Measurements from ENCODE around the gene FUT8.

Gene FUT8

DNA sequence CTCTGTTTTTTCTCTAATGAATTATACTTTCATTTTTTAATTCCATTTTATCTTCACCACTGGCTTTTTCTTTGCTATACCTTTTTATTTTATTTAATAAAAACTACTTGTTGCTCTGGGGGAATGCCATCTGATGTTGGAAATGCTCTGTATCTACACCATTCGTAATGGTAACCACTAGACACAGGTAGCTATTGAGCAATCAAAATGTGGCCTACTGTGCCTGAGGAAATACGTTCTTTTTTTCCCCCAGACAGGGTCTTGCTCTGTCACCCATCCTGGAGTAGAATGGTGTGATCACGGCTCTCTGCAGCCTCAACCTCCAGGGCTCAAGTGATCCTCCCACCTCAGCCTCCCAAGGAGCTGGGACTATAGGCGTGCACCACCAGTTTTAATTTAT is 140.2 kb downstream of the FUT8 start:
- peaks cover 19% of the 10 kb centered on the region for H3K79me2 ChIP-seq (ENCODE audit: control insufficient read depth, insufficient read depth, low read length, unreplicated experiment)

DNA sequence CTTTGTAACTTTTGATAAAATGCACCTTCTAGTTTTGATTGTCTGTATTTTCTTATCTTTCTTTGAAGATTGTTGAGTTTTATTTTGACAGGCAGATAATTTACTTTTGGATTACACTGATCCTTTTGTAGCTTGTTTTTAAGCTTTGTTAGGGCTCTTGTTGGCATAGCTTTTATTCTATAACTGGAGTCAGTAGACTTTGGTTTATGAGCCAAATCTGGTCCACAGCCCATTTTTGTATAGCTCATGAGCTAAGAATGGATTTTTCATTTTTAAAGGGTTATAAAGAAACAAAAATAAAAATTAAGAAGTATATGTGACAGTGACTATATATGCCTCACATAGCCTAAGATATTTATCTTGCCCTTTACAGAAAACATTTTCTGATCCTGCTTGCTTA is 142.3 kb downstream of the FUT8 start:
- Histone ChIP-seq H3K36me3 (ENCODE audit: insufficient read depth, low read length) (no peaks in the 10 kb centered on the region), H3K27ac (ENCODE audit: low read depth, low read length) (no peak overlapping the region), H3K27me3 (ENCODE audit: insufficient read depth, low read length) (no peaks in the 10 kb centered on the region), H2AFZ (ENCODE audit: low read length, unreplicated experiment) (no peak overlapping the region), H3K4me3 (ENCODE audit: low read depth, low read length) (no peak overlapping the region), H3K79me2 (ENCODE audit: control insufficient read depth, insufficient read depth, low read length, unreplicated experiment) (peaks cover 23% of the 10 kb centered on the region), H3K4me1 (ENCODE audit: control insufficient read depth, insufficient read depth, low read length, unreplicated experiment) (no peaks in the 10 kb centered on the region)

More for the DNA sequence above, 140.2 kb downstream of the FUT8 start:
- no peaks in the 10 kb centered on the region for H3K27me3 ChIP-seq (ENCODE audit: insufficient read depth, low read length)
- no peaks in the 10 kb centered on the region for H3K4me1 ChIP-seq (ENCODE audit: control insufficient read depth, insufficient read depth, low read length, unreplicated experiment)
- no peak overlapping the region for H3K4me3 ChIP-seq (ENCODE audit: low read depth, low read length)
- no peak overlapping the region for H3K27ac ChIP-seq (ENCODE audit: low read depth, low read length)
- no peaks in the 10 kb centered on the region for H3K36me3 ChIP-seq (ENCODE audit: insufficient read depth, low read length)
- H2AFZ ChIP-seq (ENCODE audit: low read length, unreplicated experiment), result no peak overlapping the region

DNA sequence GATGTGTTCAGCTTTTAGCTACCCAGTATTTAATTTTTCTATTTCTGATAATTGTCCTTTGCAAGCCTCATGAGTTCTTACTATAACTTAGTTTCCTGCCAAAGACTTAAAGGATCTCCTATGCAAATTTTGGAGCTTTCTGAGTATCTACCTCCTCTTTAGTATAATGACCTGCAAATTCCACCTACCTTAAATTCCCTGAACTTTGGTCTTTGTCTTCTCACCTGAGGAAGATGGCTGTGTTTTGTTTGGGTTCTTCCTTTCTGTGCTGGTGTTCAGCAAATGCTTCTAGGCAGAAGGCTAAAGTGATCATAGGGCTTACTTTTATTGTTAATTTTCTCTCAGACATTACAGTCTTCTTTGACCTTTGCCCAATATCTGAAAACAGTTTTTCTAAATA is 142.8 kb downstream of the FUT8 start:
- no peak overlapping the region for H3K27ac ChIP-seq (ENCODE audit: low read depth, low read length)
- H3K4me1 ChIP-seq (ENCODE audit: control insufficient read depth, insufficient read depth, low read length, unreplicated experiment), result no peaks in the 10 kb centered on the region
- no peak overlapping the region for H3K4me3 ChIP-seq (ENCODE audit: low read depth, low read length)
- H2AFZ ChIP-seq (ENCODE audit: low read length, unreplicated experiment), result no peak overlapping the region
- H3K79me2 ChIP-seq (ENCODE audit: control insufficient read depth, insufficient read depth, low read length, unreplicated experiment), result peaks cover 23% of the 10 kb centered on the region
- no peaks in the 10 kb centered on the region for H3K36me3 ChIP-seq (ENCODE audit: insufficient read depth, low read length)
- no peaks in the 10 kb centered on the region for H3K27me3 ChIP-seq (ENCODE audit: insufficient read depth, low read length)

DNA sequence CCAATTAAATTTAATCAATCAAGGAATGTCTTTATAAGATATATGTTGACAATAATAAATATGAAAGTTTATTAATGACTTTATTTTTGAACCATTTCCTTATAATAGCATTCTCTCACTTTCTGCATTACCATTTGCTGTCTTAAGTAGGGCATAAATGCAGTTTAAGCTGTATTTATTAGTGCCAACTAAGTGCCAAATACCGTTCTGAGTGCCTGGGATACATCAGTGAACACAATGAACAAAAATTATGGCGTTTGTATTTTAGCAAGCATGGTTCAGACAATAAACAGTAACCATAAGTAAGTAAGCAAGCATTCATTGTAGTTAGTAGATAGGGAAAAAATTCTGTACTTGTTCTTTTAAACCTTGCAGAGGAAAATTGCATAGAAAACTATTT is 145.8 kb downstream of the FUT8 start:
- no peaks in the 10 kb centered on the region for H3K4me1 ChIP-seq (ENCODE audit: control insufficient read depth, insufficient read depth, low read length, unreplicated experiment)
- H3K79me2 ChIP-seq (ENCODE audit: control insufficient read depth, insufficient read depth, low read length, unreplicated experiment), result peaks cover 22% of the 10 kb centered on the region
- peaks cover 6% of the 10 kb centered on the region for H3K36me3 ChIP-seq (ENCODE audit: insufficient read depth, low read length)
- H3K27me3 ChIP-seq (ENCODE audit: insufficient read depth, low read length), result no peaks in the 10 kb centered on the region
- H3K27ac ChIP-seq (ENCODE audit: low read depth, low read length), result no peak overlapping the region
- no peak overlapping the region for H2AFZ ChIP-seq (ENCODE audit: low read length, unreplicated experiment)
- H3K4me3 ChIP-seq (ENCODE audit: low read depth, low read length), result no peak overlapping the region

DNA sequence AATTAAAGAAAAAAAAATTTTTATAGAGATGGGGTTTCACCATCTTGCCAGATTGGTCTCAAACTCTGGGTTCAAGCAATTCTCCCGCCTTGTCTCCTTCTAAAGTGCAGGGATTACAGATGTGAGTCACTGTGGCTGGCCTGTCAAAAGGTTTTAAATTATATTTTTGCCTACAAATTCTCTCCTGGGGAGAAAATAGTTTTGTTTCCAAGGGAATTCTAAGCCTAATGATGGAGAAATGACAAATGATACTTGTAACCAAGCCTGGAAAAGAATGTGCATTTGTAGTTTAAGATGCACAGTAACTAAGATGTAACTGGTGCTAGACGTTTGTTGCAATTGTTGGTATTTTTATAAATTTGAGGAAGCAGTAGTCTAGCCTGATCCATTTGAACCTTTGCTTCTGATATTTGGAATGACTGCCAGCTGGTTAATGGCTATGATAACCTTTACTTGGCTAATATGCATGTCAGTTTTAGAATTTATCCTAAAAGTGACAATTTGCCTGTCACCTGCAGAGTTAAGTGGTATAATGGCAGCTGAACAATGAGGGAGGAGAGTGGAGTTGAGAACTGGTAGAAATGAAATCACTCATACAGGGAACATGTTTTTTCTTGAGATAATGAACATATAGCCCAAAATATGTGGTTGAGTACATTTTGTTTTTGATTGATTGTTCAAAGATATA is 148.0 kb downstream of the FUT8 start:
- peaks cover 10% of the 10 kb centered on the region for H3K79me2 ChIP-seq (ENCODE audit: control insufficient read depth, insufficient read depth, low read length, unreplicated experiment)
- no peak overlapping the region for H2AFZ ChIP-seq (ENCODE audit: low read length, unreplicated experiment)
- H3K36me3 ChIP-seq (ENCODE audit: insufficient read depth, low read length), result peaks cover 9% of the 10 kb centered on the region
- no peaks in the 10 kb centered on the region for H3K27me3 ChIP-seq (ENCODE audit: insufficient read depth, low read length)
- no peaks in the 10 kb centered on the region for H3K4me1 ChIP-seq (ENCODE audit: control insufficient read depth, insufficient read depth, low read length, unreplicated experiment)
- no peak overlapping the region for H3K4me3 ChIP-seq (ENCODE audit: low read depth, low read length)
- H3K27ac ChIP-seq (ENCODE audit: low read depth, low read length), result no peak overlapping the region

DNA sequence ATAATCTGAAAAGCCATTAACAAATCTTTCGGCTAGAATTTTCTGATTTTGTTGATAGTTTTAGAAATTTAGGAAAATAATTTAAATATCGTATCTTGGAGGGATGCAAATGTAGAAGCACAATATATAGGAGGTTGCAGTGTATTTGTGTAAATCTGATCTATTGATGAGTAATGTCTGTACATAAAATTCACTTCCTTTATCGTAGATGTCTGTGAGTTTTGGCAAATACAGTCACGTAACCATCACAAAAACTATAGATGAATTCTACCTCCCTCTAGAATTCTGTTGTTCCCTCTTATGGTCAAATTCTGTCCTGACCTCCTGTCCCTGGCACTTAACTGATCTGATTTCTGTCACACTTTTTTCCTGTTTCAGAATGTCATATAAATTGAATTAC is 151.8 kb downstream of the FUT8 start:
- H3K27me3 ChIP-seq (ENCODE audit: insufficient read depth, low read length), result no peaks in the 10 kb centered on the region
- no peak overlapping the region for H3K4me3 ChIP-seq (ENCODE audit: low read depth, low read length)
- H3K27ac ChIP-seq (ENCODE audit: low read depth, low read length), result no peak overlapping the region
- no peak overlapping the region for H2AFZ ChIP-seq (ENCODE audit: low read length, unreplicated experiment)
- H3K4me1 ChIP-seq (ENCODE audit: control insufficient read depth, insufficient read depth, low read length, unreplicated experiment), result no peaks in the 10 kb centered on the region
- peaks cover 9% of the 10 kb centered on the region for H3K36me3 ChIP-seq (ENCODE audit: insufficient read depth, low read length)
- no peaks in the 10 kb centered on the region for H3K79me2 ChIP-seq (ENCODE audit: control insufficient read depth, insufficient read depth, low read length, unreplicated experiment)

DNA sequence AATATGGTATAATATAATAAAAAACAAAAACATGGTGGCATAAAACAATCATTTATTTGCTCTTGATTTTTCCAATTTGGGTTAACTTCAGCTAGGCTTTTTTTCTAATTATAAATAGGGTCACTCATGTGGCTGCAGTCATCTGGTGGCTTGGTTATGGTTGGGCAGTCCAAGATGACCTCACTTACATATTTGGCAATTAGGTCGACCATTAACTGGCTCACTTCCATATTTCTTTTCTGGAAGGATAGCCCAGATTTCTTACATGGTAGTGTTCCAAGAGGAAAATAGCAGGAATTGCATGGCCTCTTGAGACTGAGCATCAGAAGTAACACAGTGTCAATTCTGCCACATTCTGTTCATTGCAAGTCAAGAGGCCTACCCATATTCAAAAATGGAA is 153.4 kb downstream of the FUT8 start:
- Histone ChIP-seq H3K79me2 (ENCODE audit: control insufficient read depth, insufficient read depth, low read length, unreplicated experiment) (peaks cover 4% of the 10 kb centered on the region), H3K4me1 (ENCODE audit: control insufficient read depth, insufficient read depth, low read length, unreplicated experiment) (no peaks in the 10 kb centered on the region), H2AFZ (ENCODE audit: low read length, unreplicated experiment) (no peak overlapping the region), H3K4me3 (ENCODE audit: low read depth, low read length) (no peak overlapping the region), H3K27ac (ENCODE audit: low read depth, low read length) (no peak overlapping the region), H3K36me3 (ENCODE audit: insufficient read depth, low read length) (peaks cover 9% of the 10 kb centered on the region), H3K27me3 (ENCODE audit: insufficient read depth, low read length) (no peaks in the 10 kb centered on the region)

DNA sequence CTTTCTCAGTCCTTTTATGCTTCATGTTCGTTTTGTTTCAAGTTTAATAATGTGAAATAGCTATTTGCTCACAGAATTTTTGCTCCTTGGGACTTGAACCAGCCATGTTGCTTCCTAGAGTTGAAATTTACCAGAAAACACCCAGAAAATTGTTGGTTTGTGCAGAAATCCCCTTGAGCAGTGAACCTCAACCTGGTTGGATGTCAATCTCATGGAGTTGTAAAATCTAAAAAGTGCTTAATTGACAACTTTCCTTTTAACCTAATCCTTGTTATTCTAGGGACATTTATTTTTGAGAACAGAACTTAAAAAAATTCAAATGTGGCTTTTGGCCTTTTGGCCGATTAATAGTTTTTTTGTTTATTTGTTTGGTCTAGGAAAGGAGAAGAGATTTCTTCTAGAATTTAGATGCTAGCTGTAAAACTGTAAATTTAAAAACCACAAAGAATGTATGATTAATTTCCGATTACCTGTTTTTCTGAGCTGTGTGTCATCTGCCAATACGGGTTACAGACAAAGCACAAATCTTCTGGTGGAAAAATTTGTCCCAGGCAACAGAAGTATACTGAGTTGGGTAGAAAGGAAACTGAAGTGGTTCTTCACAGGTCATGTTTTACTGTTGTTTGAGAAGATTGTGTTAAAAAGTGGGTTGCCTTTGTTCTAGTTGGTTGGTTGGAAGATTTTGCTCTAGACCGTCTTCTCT is 154.4 kb downstream of the FUT8 start:
- Histone ChIP-seq H3K36me3 (ENCODE audit: insufficient read depth, low read length) (peaks cover 3% of the 10 kb centered on the region; the same call in 1 of the 2 replicates), H2AFZ (ENCODE audit: low read length, unreplicated experiment) (no peak overlapping the region), H3K27ac (ENCODE audit: low read depth, low read length) (no peak overlapping the region), H3K4me3 (ENCODE audit: low read depth, low read length) (no peak overlapping the region), H3K79me2 (ENCODE audit: control insufficient read depth, insufficient read depth, low read length, unreplicated experiment) (peaks cover 4% of the 10 kb centered on the region), H3K27me3 (ENCODE audit: insufficient read depth, low read length) (no peaks in the 10 kb centered on the region), H3K4me1 (ENCODE audit: control insufficient read depth, insufficient read depth, low read length, unreplicated experiment) (no peaks in the 10 kb centered on the region)

DNA sequence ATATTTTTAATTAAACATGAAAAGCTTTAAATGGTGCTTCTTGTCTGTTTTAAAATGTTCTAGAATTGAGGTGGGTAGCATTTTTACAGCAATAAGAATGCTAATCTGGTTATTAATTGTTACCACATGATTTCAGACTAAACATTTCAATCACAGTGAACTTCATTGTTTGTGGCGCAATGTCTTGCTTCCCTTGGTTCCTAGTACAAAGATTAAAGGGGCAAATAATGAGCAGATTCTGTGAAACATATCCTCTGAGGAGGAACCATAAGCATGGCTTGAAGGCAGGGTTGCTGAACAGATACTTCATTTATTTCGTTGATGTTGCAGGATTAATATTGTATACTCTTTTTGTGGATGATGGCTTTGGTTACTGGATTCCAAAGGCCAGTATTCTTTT is 162.1 kb downstream of the FUT8 start:
- H3K4me1 ChIP-seq (ENCODE audit: control insufficient read depth, insufficient read depth, low read length, unreplicated experiment), result no peaks in the 10 kb centered on the region
- H3K27me3 ChIP-seq (ENCODE audit: insufficient read depth, low read length), result no peaks in the 10 kb centered on the region
- H2AFZ ChIP-seq (ENCODE audit: low read length, unreplicated experiment), result no peak overlapping the region
- H3K27ac ChIP-seq (ENCODE audit: low read depth, low read length), result no peak overlapping the region
- no peak overlapping the region for H3K4me3 ChIP-seq (ENCODE audit: low read depth, low read length)
- no peaks in the 10 kb centered on the region for H3K36me3 ChIP-seq (ENCODE audit: insufficient read depth, low read length)
- peaks cover 4% of the 10 kb centered on the region for H3K79me2 ChIP-seq (ENCODE audit: control insufficient read depth, insufficient read depth, low read length, unreplicated experiment)

DNA sequence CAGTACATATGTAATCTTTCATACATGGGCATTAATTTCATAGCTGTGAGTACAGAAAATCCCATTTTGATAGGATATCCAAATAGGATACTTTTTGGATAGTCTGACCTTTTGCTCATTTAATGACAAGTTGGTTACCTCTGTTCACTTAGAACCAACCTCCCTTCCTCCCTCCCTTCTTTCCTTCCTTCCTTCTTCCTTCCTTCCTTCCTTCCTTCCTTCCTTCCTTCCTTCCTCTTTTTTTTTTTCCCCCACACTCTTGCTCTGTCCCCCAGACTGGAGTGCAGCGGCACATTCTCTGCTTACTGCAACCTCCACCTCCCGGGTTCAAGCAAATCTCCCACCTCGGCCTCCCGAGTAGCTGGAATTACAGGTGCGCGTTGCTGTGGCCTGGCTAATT is 162.9 kb downstream of the FUT8 start:
- Histone ChIP-seq H3K4me1 (ENCODE audit: control insufficient read depth, insufficient read depth, low read length, unreplicated experiment) (no peaks in the 10 kb centered on the region), H3K36me3 (ENCODE audit: insufficient read depth, low read length) (no peaks in the 10 kb centered on the region), H3K79me2 (ENCODE audit: control insufficient read depth, insufficient read depth, low read length, unreplicated experiment) (no peaks in the 10 kb centered on the region), H3K27me3 (ENCODE audit: insufficient read depth, low read length) (no peaks in the 10 kb centered on the region), H2AFZ (ENCODE audit: low read length, unreplicated experiment) (no peak overlapping the region), H3K27ac (ENCODE audit: low read depth, low read length) (no peak overlapping the region), H3K4me3 (ENCODE audit: low read depth, low read length) (no peak overlapping the region)

DNA sequence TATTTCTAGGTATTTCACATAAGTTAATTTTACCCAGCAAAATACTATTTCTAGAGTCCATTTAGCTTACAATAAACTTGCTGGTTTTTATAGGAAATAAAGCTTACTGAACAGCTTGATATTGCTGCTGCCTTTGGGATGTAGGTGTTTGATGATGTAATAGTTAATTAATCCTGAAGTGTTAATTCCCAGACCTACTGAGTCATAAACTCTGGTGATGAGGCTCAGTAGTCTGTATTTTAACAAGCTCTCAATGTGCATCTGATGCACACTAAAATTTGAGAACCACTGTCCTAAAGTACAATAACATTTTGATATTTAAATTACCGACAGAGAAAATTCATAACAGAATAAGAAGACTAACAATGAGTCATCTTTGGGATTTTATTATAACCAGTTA is 168.4 kb downstream of the FUT8 start:
- Histone ChIP-seq H3K27ac (ENCODE audit: low read depth, low read length) (no peak overlapping the region), H3K36me3 (ENCODE audit: insufficient read depth, low read length) (no peaks in the 10 kb centered on the region), H3K27me3 (ENCODE audit: insufficient read depth, low read length) (no peaks in the 10 kb centered on the region), H3K4me3 (ENCODE audit: low read depth, low read length) (no peak overlapping the region), H3K4me1 (ENCODE audit: control insufficient read depth, insufficient read depth, low read length, unreplicated experiment) (no peaks in the 10 kb centered on the region), H3K79me2 (ENCODE audit: control insufficient read depth, insufficient read depth, low read length, unreplicated experiment) (no peaks in the 10 kb centered on the region), H2AFZ (ENCODE audit: low read length, unreplicated experiment) (no peak overlapping the region)
